Upper lobe of right lung (tissue), 1 donor: Measurements from ENCODE around the gene H2BK1. TPM values are rescaled to one million over a fixed set of nuclear protein-coding genes. Genes with fewer than 3 reads are reported as not detected.

ENCODE experiments used
- ATAC-seq: fragments of 200-7000 bp; cut with Tn5 transposase; one replicate; pipeline ENCODE4 v1.9.1; 2020; ENCODE audit warnings: mild to moderate bottlenecking, moderate library complexity
- DNase-seq: peaks from one replicate; pipeline ENCODE4 v3.0.0-alpha.2; 2020
- H3K27ac ChIP-seq: fragments of 200-600 bp; one replicate; pipeline ENCODE4 v1.8.0; 2022
- H3K27me3 ChIP-seq: fragments of 200-600 bp; one replicate; pipeline ENCODE4 v1.8.0; 2022; ENCODE audit warnings: mild to moderate bottlenecking
- H3K36me3 ChIP-seq: fragments of 200-600 bp; one replicate; pipeline ENCODE4 v1.8.0; 2022
- H3K4me1 ChIP-seq: fragments of 200-600 bp; one replicate; pipeline ENCODE4 v1.8.0; 2022
- H3K4me3 ChIP-seq: fragments of 200-600 bp; one replicate; pipeline ENCODE4 v1.8.0; 2022; ENCODE audit warnings: mild to moderate bottlenecking
- H3K9me3 ChIP-seq: fragments of 200-600 bp; one replicate; pipeline ENCODE4 v1.8.0; 2022
- CTCF ChIP-seq: fragments of 200-600 bp; IDR thresholded peaks from one replicate; pipeline ENCODE4 v1.8.0; 2022; ENCODE audit warnings: antibody characterized with exemption
- intact Hi-C: fragments of 100-400 bp; cut with DNase I; formaldehyde crosslinking; loops from one replicate; pipeline ENCODE4 v1.11.0; 2022
- total RNA-seq: library from RNA; stranded (reverse); fragmentation: NEBNext Ultra II Directional; extraction: Animal tissue kit (Norgen Biotek cat#: 25700); gene quantifications from one replicate; pipeline ENCODE4 v1.2.1, GENCODE V29; 2021
- donor health status: DM: no; HTN: yes; CAD: no; lungs with severe emphysema.

Gene H2BK1
- total RNA-seq, 1 donor from 2014 or later: not detected

GRCh38 chr7:151250181-151251132 lies 40.2 kb upstream of the H2BK1 start:
- H3K4me3 ChIP-seq: peak overlapping the region; percentile 67
- peaks cover 10% of the 10 kb centered on the region for H3K27me3 ChIP-seq

GRCh38 chr7:151249732-151250072 lies 39.4 kb upstream of the H2BK1 start:
- DNase-seq: no peak
- Histone ChIP-seq H3K27ac (peak overlapping the region; percentile 80), H3K4me3 (peak overlapping the region; percentile 61), H3K27me3 (peaks cover 13% of the 10 kb centered on the region), H3K36me3 (no peaks in the 10 kb centered on the region), H3K9me3 (no peaks in the 10 kb centered on the region), H3K4me1 (peaks cover 30% of the 10 kb centered on the region)
- no peak for TF ChIP-seq CTCF
- ATAC-seq: peak; percentile 51
- intact Hi-C loops: loop anchor here (10.0 kb wide), 1 partner anchor 55 kb away; no protein-coding TSS in a partner anchor

More at GRCh38 chr7:151250181-151251132, 40.2 kb upstream of the H2BK1 start:
- DNase-seq (no peak), ATAC-seq (no peak)
- H3K27ac ChIP-seq: peak overlapping the region; percentile 80
- no peaks in the 10 kb centered on the region for H3K36me3 ChIP-seq
- TF ChIP-seq CTCF: no peak
- intact Hi-C loops: no loop called here
- H3K4me1 ChIP-seq: peaks cover 23% of the 10 kb centered on the region
- H3K9me3 ChIP-seq: no peaks in the 10 kb centered on the region

- peaks cover 18% of the 10 kb centered on the region for H3K27me3 ChIP-seq
- ATAC-seq (peak; percentile 43), DNase-seq (peak; percentile 83)
- H3K4me3 ChIP-seq: peak overlapping the region; percentile 61
- no peaks in the 10 kb centered on the region for H3K36me3 ChIP-seq
- no peak for TF ChIP-seq CTCF
- H3K4me1 ChIP-seq: peaks cover 35% of the 10 kb centered on the region
- no peaks in the 10 kb centered on the region for H3K9me3 ChIP-seq
- peak overlapping the region; percentile 80 for H3K27ac ChIP-seq
- intact Hi-C loops: loop anchor here (10.0 kb wide), 1 partner anchor 56 kb away; no protein-coding TSS in a partner anchor
Observed at GRCh38 chr7:151249034-151249731, 38.9 kb upstream of the H2BK1 start.

GRCh38 chr7:151248346-151249033 lies 38.2 kb upstream of the H2BK1 start, which contains the start of gene SMARCD3:
Gene SMARCD3 (minus strand): TSS chr7:151248694. CDS start chr7:151248562, 132 bp downstream.
- Histone ChIP-seq H3K9me3 (no peaks in the 10 kb centered on the region), H3K27ac (peak within 1 kb of the TSS; percentile 80), H3K27me3 (peaks cover 23% of the 10 kb centered on the region), H3K4me1 (peaks cover 42% of the 10 kb centered on the region), H3K36me3 (no peaks in the 10 kb centered on the region), H3K4me3 (peak within 1 kb of the TSS; percentile 61)
- TF ChIP-seq CTCF: no peak
- peak; percentile 86 for DNase-seq
- peak; percentile 60 for ATAC-seq
- intact Hi-C loops: loop anchor here (10.0 kb wide), 1 partner anchor 56 kb away; no protein-coding TSS in a partner anchor
